D721Med (cell line): ENCODE data around the gene TADA2B.

Source experiments
- DNase-seq: peaks from one replicate; pipeline ENCODE4 v3.0.0; 2011; ENCODE audit warnings: low spot score; ENCODE audit not compliant: insufficient read length
- FAIRE-seq: peaks from 2 replicates; lab custom pipeline; 2011; peaks lifted over from hg19 to GRCh38; lab: Jason Lieb, UNC
- TF ChIP-seq, protein P1 (sequence below): IDR thresholded peaks from 2 replicates; pipeline ENCODE4 v1.5.1; 2012; ENCODE audit warnings: mild to moderate bottlenecking, control low read depth; ENCODE audit not compliant: insufficient read depth; ENCODE audit errors: missing control alignments

Gene TADA2B

DNA sequence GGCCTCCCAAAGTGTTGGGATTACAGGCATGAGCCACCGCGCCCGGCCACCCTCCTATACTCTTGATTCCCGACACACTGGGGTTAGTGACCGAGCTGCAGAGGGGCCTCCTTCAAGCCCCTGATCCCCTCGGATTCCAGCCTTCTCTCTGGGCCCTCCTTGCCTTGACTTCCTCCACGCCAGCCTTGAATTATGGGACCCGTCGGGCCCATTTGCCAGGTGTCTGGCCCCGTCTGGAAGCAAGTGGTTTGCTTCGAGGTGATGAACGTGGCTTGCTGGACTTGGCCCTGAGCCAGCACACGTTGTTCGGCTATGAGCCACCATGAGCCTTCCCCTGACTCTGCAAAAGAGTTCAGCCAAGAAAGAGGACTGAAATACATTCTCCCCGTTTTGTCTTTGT lies 62.1 kb downstream of the TADA2B start:
- TF ChIP-seq, protein P1, sequence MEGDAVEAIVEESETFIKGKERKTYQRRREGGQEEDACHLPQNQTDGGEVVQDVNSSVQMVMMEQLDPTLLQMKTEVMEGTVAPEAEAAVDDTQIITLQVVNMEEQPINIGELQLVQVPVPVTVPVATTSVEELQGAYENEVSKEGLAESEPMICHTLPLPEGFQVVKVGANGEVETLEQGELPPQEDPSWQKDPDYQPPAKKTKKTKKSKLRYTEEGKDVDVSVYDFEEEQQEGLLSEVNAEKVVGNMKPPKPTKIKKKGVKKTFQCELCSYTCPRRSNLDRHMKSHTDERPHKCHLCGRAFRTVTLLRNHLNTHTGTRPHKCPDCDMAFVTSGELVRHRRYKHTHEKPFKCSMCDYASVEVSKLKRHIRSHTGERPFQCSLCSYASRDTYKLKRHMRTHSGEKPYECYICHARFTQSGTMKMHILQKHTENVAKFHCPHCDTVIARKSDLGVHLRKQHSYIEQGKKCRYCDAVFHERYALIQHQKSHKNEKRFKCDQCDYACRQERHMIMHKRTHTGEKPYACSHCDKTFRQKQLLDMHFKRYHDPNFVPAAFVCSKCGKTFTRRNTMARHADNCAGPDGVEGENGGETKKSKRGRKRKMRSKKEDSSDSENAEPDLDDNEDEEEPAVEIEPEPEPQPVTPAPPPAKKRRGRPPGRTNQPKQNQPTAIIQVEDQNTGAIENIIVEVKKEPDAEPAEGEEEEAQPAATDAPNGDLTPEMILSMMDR, result no peak
- FAIRE-seq (no peak), DNase-seq (no peak)

DNA sequence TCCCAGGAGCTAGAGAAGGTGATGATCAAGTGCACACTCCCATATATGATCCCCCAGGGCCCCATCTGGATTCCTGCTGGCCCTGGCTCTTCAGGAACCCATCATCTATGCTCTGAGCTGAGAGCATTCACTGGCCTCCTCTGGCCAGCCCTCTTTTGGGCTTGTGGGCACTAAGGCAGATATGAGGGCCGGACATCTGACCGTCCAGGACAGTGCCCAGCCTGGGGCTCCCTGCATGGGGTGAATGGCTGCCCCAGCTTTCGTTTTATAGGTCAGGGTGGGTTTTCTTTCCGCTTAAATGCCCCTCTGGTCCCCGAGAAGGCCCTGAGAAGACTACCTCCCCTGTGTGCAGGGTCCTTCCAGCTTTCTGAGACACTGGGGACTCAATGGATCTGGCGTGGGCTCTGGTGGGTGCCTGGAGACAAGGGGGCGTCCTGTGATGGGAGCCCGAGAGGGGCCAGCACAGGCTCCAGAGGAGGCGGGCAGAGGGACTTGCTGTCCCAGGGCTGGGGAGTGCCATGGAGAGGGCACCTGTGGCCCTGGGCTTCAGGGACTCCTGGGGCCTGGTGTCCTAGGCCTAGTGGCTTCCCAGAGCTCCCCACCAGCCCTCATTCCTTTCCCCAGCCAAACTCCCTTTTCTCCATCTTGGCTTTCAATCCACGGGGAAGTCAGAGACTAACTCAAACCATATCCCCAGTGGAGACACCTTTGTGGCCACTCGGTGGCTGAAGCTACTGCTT lies 64.2 kb downstream of the TADA2B start:
- FAIRE-seq (no peak), DNase-seq (no peak)
- TF ChIP-seq, protein P1, result no peak
